Loucy (cell line): ENCODE data around the gene QSER1.

Experiments
- H2AFZ ChIP-seq: fragments of 200-600 bp; sonication (generic); 2 replicates; pipeline ENCODE4 v1.6.0; 2016; ENCODE audit warnings: antibody characterized with exemption, mild to moderate bottlenecking, low read length, moderate library complexity
- H3F3A ChIP-seq: fragments of 200-600 bp; 2 replicates; pipeline ENCODE4 v1.6.0; 2016; ENCODE audit warnings: antibody characterized with exemption, low read depth, mild to moderate bottlenecking
- H3K27me3 ChIP-seq: fragments of 200-600 bp; sonication (generic); 2 replicates; pipeline ENCODE4 v1.6.1; 2014; ENCODE audit warnings: low read length, mild to moderate bottlenecking; ENCODE audit not compliant: insufficient read depth, poor library complexity, severe bottlenecking
- H3K36me3 ChIP-seq: fragments of 200-600 bp; sonication (generic); 2 replicates; pipeline ENCODE4 v1.6.1; 2016; ENCODE audit warnings: low read length; ENCODE audit not compliant: insufficient read depth
- H3K4me1 ChIP-seq: fragments of 200-600 bp; sonication (generic); 2 replicates; pipeline ENCODE4 v1.5.1; 2014; ENCODE audit warnings: low read length, mild to moderate bottlenecking; ENCODE audit not compliant: insufficient read depth, poor library complexity, severe bottlenecking
- H3K4me2 ChIP-seq: fragments of 200-600 bp; sonication (generic); 2 replicates; pipeline ENCODE4 v1.6.0; 2014; ENCODE audit warnings: antibody characterized with exemption, low read length, low read depth, mild to moderate bottlenecking; ENCODE audit not compliant: poor library complexity, severe bottlenecking
- H3K4me3 ChIP-seq: fragments of 200-600 bp; sonication (generic); 2 replicates; pipeline ENCODE4 v1.5.1; 2014; ENCODE audit warnings: low read length, mild to moderate bottlenecking, mixed read lengths; ENCODE audit not compliant: poor library complexity, severe bottlenecking
- H3K79me2 ChIP-seq: fragments of 200-600 bp; sonication (generic); 2 replicates; pipeline ENCODE4 v1.6.1; 2014; ENCODE audit warnings: low read length; ENCODE audit not compliant: insufficient read depth
- H3K9ac ChIP-seq: fragments of 200-600 bp; sonication (generic); 2 replicates; pipeline ENCODE4 v1.6.0; 2014; ENCODE audit warnings: mild to moderate bottlenecking, low read depth, low read length, moderate library complexity; ENCODE audit not compliant: poor library complexity, severe bottlenecking
- H3K9me2 ChIP-seq: fragments of 200-600 bp; sonication (generic); replicated peaks from 2 replicates; pipeline ENCODE4 v1.6.1; 2016; ENCODE audit warnings: low read depth, low read length, mixed read lengths
- H3K9me3 ChIP-seq: fragments of 200-600 bp; sonication (generic); 2 replicates; pipeline ENCODE4 v1.6.1; 2014; ENCODE audit warnings: mild to moderate bottlenecking, antibody characterized with exemption, low read length, low read depth; ENCODE audit not compliant: insufficient read depth
- H4K20me1 ChIP-seq: fragments of 200-600 bp; sonication (generic); 2 replicates; pipeline ENCODE4 v1.6.0; 2014; ENCODE audit warnings: antibody characterized with exemption, low read length, mild to moderate bottlenecking; ENCODE audit not compliant: insufficient read depth, poor library complexity, severe bottlenecking
- EZH2phosphoT487 ChIP-seq: fragments of 200-600 bp; IDR thresholded peaks from 2 replicates; pipeline ENCODE4 v1.6.1; 2018; ENCODE audit warnings: antibody characterized with exemption, mild to moderate bottlenecking, moderate library complexity, borderline replicate concordance
- TF ChIP-seq, protein P1 (sequence below): fragments of 200-600 bp; sonication (generic); conservative IDR thresholded peaks from 2 replicates; pipeline ENCODE4 v1.5.1; 2014; ENCODE audit warnings: mild to moderate bottlenecking, antibody characterized with exemption, low read length

The QSER1 gene

GRCh38 chr11:32982626-32983025 is 90.0 kb downstream of the QSER1 start:
- TF ChIP-seq, protein P1, sequence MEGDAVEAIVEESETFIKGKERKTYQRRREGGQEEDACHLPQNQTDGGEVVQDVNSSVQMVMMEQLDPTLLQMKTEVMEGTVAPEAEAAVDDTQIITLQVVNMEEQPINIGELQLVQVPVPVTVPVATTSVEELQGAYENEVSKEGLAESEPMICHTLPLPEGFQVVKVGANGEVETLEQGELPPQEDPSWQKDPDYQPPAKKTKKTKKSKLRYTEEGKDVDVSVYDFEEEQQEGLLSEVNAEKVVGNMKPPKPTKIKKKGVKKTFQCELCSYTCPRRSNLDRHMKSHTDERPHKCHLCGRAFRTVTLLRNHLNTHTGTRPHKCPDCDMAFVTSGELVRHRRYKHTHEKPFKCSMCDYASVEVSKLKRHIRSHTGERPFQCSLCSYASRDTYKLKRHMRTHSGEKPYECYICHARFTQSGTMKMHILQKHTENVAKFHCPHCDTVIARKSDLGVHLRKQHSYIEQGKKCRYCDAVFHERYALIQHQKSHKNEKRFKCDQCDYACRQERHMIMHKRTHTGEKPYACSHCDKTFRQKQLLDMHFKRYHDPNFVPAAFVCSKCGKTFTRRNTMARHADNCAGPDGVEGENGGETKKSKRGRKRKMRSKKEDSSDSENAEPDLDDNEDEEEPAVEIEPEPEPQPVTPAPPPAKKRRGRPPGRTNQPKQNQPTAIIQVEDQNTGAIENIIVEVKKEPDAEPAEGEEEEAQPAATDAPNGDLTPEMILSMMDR = no peak
- no peak for TF ChIP-seq EZH2phosphoT487

DNA sequence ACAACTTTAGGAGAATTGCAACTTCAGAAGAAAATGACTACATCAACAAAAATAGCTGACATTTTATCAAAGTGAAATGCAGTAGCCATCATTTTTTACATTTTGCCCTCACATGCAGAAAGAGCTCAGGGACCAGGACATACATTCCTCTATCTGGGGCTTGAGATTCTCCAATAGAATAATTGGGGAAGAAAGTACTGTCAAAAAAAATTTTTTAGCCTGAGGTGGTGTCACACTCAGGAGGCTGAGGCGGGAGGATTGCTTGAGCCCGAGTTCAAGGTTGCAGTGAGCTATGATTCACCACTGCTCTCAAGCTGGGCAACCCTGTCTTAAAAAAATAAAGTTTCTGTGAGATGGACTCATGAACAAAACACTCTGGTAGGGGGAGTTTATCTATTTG is 90.9 kb downstream of the QSER1 start:
- Histone ChIP-seq H3K79me2 (no peaks in the 10 kb centered on the region), H3K9ac (no peak overlapping the region), H3K4me2 (no peak overlapping the region), H3K9me3 (no peaks in the 10 kb centered on the region), H2AFZ (no peak overlapping the region), H3K36me3 (peaks cover 5% of the 10 kb centered on the region; the same call in 1 of the 2 replicates), H3K4me1 (no peaks in the 10 kb centered on the region), H3K27me3 (no peaks in the 10 kb centered on the region), H3K4me3 (no peak overlapping the region), H3F3A (no peaks in the 10 kb centered on the region), H4K20me1 (no peaks in the 10 kb centered on the region), H3K9me2 (no peaks in the 10 kb centered on the region)
- TF ChIP-seq, protein P1 = no peak
- TF ChIP-seq EZH2phosphoT487 = no peak

More at GRCh38 chr11:32982626-32983025, 90.0 kb downstream of the QSER1 start:
- no peak overlapping the region for H3K4me2 ChIP-seq
- no peaks in the 10 kb centered on the region for H3K9me3 ChIP-seq
- no peaks in the 10 kb centered on the region for H4K20me1 ChIP-seq
- H3K4me1 ChIP-seq = no peaks in the 10 kb centered on the region
- no peaks in the 10 kb centered on the region for H3F3A ChIP-seq
- H3K9ac ChIP-seq = no peak overlapping the region
- H2AFZ ChIP-seq = no peak overlapping the region
- no peaks in the 10 kb centered on the region for H3K27me3 ChIP-seq
- H3K9me2 ChIP-seq = no peaks in the 10 kb centered on the region
- no peaks in the 10 kb centered on the region for H3K79me2 ChIP-seq
- peaks cover 13% of the 10 kb centered on the region; the same call in 1 of the 2 replicates for H3K36me3 ChIP-seq
- H3K4me3 ChIP-seq = no peak overlapping the region

- TF ChIP-seq, protein P1 = no peak
- no peak for TF ChIP-seq EZH2phosphoT487
- Histone ChIP-seq H3K4me3 (no peak overlapping the region), H4K20me1 (no peaks in the 10 kb centered on the region), H3K4me2 (no peak overlapping the region), H2AFZ (no peak overlapping the region), H3K36me3 (no peaks in the 10 kb centered on the region), H3K9me3 (no peaks in the 10 kb centered on the region), H3K79me2 (no peaks in the 10 kb centered on the region), H3K27me3 (no peaks in the 10 kb centered on the region), H3F3A (no peaks in the 10 kb centered on the region), H3K4me1 (no peaks in the 10 kb centered on the region), H3K9me2 (no peaks in the 10 kb centered on the region), H3K9ac (no peak overlapping the region)
Observed at GRCh38 chr11:32985600-32985999, 93.0 kb downstream of the QSER1 start.
